ENCODE measurements around the gene DSCAM. TPM values are rescaled to one million over a fixed set of nuclear protein-coding genes. Genes with fewer than 3 reads are reported as not detected.

Gene DSCAM
- total RNA-seq, 4 donors from 2014 or later: not detected

DNA sequence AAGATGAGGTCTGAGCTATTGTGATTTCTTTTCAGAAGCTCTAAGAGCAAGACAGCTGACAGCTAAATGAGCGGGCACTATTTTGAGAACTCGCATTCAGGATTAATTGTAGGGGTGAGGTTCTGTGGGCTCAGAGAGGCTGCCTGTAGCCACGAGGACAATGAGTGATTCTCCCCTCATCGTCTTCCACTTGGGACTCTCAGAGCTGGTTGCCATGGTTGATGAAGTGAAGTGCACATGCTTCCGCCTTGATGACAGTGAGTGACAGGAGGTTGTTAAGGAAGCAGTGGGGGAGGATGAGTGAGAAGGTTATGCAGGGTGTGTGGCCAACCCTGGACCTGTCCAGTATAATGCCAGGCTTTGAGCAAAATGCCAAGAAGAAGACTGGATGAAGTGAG lies 638.0 kb downstream of the DSCAM start:
- peaks cover 0 to 7% (median 0%) of the 10 kb centered on the region in 3 donors for H3K4me1 ChIP-seq
- ATAC-seq: no peak
- H3K36me3 ChIP-seq: no peaks in the 10 kb centered on the region
- H3K9me3 ChIP-seq: no peaks in the 10 kb centered on the region
- TF ChIP-seq POLR2A (IDR thresholded peaks at IDR 0.05) (no peak), EP300 (IDR thresholded peaks at IDR 0.05) (no peak), POLR2AphosphoS5 (IDR thresholded peaks at IDR 0.05) (no peak)
- TF ChIP-seq, protein P1, sequence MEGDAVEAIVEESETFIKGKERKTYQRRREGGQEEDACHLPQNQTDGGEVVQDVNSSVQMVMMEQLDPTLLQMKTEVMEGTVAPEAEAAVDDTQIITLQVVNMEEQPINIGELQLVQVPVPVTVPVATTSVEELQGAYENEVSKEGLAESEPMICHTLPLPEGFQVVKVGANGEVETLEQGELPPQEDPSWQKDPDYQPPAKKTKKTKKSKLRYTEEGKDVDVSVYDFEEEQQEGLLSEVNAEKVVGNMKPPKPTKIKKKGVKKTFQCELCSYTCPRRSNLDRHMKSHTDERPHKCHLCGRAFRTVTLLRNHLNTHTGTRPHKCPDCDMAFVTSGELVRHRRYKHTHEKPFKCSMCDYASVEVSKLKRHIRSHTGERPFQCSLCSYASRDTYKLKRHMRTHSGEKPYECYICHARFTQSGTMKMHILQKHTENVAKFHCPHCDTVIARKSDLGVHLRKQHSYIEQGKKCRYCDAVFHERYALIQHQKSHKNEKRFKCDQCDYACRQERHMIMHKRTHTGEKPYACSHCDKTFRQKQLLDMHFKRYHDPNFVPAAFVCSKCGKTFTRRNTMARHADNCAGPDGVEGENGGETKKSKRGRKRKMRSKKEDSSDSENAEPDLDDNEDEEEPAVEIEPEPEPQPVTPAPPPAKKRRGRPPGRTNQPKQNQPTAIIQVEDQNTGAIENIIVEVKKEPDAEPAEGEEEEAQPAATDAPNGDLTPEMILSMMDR (IDR thresholded peaks at IDR 0.05): no peak
- H3K4me3 ChIP-seq: no peak overlapping the region
- WGBS, 2 donors (ENCODE audit: low coverage in 1 of 2): 68 to 76% methylated on average over 5 of the region's 5 CpGs
- no peaks in the 10 kb centered on the region for H3K27me3 ChIP-seq
- H3K27ac ChIP-seq: no peak overlapping the region

DNA sequence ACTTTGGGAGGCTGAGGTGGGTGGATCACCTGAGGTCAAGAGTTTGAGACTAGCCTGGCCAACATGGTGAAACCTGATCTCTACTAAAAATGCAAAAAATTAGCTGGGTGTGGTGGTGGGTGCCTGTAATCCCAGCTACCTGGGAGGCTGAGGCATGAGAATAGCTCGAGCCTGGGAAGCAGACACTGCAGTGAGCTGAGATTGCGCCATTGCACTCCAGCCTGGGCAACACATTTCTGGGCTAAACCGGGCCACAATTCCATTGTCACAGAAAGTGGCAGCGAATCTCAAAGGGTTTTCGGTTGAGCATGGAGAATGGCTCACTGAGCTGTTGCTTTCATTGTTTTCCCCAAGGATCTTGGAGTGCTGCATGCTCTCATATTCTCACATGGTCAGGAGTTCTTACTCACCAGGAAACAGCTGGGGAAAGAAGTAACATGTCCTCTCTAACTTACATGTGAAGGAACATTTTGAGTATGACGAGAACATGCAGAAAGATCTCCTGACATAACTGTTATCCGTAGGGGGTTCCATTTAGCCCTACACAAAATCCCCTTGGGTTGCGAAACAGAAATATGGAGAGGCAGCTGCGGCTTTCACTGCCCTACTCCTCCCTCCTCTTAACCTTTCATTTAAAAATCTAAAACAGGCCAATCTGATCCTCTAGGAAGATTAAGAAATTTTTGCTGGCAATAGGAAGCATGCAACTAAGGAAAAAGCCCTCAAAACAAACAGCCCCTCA lies 638.6 kb downstream of the DSCAM start:
- no peaks in the 10 kb centered on the region for H3K9me3 ChIP-seq
- no peaks in the 10 kb centered on the region for H3K27me3 ChIP-seq
- ATAC-seq: no peak
- WGBS, 2 donors (ENCODE audit: low coverage in 1 of 2): 78 to 83% methylated on average over 5 to 8 of the region's 9 CpGs
- no peaks in the 10 kb centered on the region for H3K36me3 ChIP-seq
- H3K4me3 ChIP-seq: no peak overlapping the region
- peaks cover 0 to 7% (median 0%) of the 10 kb centered on the region in 3 donors for H3K4me1 ChIP-seq
- TF ChIP-seq EP300 (IDR thresholded peaks at IDR 0.05): no peak
- H3K27ac ChIP-seq: no peak overlapping the region

DNA sequence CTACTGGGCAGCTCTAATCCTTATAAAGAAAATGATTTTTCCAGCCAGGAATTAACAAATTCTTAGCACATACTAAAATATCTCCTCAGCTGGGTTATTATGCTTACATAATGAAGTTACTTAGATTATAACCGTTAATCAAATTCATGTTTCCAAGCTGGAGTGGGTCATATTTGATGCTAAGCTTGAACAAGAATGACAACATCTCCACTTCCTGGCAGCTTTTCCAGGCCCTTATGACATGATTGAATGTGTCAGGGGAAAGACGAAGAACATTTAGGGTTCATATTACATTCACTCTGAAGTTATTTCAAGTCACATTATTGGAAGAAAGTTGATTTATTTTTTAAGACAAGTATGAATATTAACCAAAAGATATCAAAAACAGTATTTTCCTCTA lies 646.0 kb downstream of the DSCAM start:
- Histone ChIP-seq H3K9me3 (no peaks in the 10 kb centered on the region), H3K27ac (no peak overlapping the region), H3K4me1 (peaks cover 0 to 24% (median 0%) of the 10 kb centered on the region in 3 donors), H3K4me3 (no peak overlapping the region), H3K27me3 (no peaks in the 10 kb centered on the region), H3K36me3 (no peaks in the 10 kb centered on the region)
- WGBS, 2 donors (ENCODE audit: low coverage in 1 of 2): 19 to 32% methylated on average over 2 of the region's 2 CpGs
- no peak for ATAC-seq
- no peak for TF ChIP-seq POLR2A (IDR thresholded peaks at IDR 0.05)
- TF ChIP-seq, protein P1 (IDR thresholded peaks at IDR 0.05): no peak
- no peak for TF ChIP-seq POLR2AphosphoS5 (IDR thresholded peaks at IDR 0.05)
- no peak for TF ChIP-seq EP300 (IDR thresholded peaks at IDR 0.05)

DNA sequence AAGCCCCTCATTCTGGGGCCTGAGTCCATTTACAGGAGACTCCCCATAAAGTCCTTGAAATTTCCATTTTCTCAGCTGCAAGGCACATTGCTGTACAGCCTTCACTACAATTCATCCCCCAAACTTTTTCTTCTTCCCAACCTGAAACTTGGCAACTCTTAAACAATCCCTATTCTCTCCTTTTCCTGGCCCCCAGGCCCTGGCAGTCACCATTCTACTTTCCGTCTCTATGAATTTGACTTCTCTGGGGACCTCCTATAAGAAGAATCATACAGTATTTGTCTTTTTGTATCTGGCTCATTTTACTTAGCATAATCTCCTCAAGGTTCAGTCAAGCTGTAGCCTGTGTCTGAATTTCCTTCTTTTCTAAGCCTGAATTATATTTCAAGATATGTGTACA lies 646.8 kb downstream of the DSCAM start:
- no peaks in the 10 kb centered on the region for H3K36me3 ChIP-seq
- no peaks in the 10 kb centered on the region for H3K9me3 ChIP-seq
- TF ChIP-seq POLR2AphosphoS5 (IDR thresholded peaks at IDR 0.05) (no peak), POLR2A (IDR thresholded peaks at IDR 0.05) (no peak), EP300 (IDR thresholded peaks at IDR 0.05) (no peak)
- TF ChIP-seq, protein P1 (IDR thresholded peaks at IDR 0.05): no peak
- no peaks in the 10 kb centered on the region for H3K27me3 ChIP-seq
- 77 to 100% methylated on average over 1 of the region's 1 CpG for WGBS, 2 donors (ENCODE audit: low coverage in 1 of 2)
- no peak for ATAC-seq
- H3K4me3 ChIP-seq: no peak overlapping the region
- H3K4me1 ChIP-seq: peaks cover 0 to 26% (median 0%) of the 10 kb centered on the region in 3 donors
- H3K27ac ChIP-seq: no peak overlapping the region

DNA sequence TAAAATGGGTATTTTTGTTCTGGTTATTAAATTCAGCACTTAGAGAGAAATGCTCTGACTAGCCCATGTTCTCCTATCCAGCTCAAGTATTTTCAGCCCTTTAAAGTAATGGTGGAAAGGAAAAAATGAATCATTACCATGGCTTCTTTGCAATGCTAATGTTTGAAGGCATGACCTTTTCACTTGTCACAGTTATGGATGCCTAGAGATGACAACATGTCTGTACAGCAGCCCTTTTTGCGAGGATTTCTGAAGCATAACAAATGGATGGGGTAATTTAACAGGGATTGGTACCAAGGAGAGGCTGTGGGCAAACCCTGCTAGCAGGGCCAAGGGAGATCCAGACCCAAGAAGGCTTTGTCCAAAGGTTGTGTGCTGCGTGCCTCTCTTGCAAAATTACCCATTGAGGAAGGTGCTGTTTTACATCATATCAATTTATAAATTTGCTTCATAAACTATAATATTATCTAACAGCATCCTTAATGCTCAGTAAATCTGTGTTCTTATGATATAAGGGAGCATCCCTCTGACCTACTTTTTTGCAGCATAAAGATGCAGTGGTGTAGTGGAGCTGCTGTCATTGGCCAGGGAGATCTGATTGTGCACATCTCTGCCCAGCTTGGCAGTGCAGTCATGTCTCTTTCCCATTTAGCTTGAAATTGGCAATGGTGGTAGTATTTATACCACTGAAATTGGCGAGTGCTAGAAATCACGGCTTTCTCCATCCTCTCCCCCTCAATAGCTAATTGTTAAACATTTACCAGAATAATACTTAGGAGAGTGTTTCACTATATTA lies 652.6 kb downstream of the DSCAM start:
- 48 to 55% methylated on average over 4 of the region's 4 CpGs for WGBS, 2 donors (ENCODE audit: low coverage in 1 of 2)
- no peak for ATAC-seq
- Histone ChIP-seq H3K27me3 (no peaks in the 10 kb centered on the region), H3K4me3 (no peak overlapping the region), H3K36me3 (no peaks in the 10 kb centered on the region), H3K4me1 (peaks cover 0 to 12% (median 0%) of the 10 kb centered on the region in 3 donors), H3K27ac (no peak overlapping the region), H3K9me3 (no peaks in the 10 kb centered on the region)
- no peak for TF ChIP-seq POLR2A (IDR thresholded peaks at IDR 0.05)

All from gastroesophageal sphincter (tissue), 4 donors.